ENCODE results near the gene PATZ1. TPM values are rescaled to one million over a fixed set of nuclear protein-coding genes. Genes with fewer than 3 reads are reported as not detected.

PATZ1 gene
- total and polyA plus RNA-seq, 2 of the 4 experiments (the other 2 are of a cell fraction), result 6.5 to 10.5 TPM

DNA sequence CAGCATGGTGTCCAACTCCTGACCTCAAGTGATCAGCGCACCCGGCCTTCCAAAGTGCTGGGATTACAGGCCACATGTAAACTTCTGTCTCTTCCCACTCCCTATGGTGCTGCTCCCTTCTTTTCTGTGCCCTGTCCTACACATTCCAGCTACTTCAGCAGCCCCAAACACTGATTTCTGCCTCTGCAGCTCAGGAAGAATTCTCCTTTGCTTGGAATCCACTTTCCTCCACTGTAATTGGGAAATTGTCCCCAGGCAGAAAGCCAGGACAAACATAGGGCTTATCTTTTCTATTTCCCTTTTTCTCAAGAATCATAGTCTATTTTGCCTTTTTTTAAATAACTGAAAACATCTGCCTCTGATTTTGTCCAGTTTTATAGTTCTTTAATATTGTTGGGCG is 32.0 kb upstream of the PATZ1 start:
- ChIA-PET POLR2A (ENCODE audit: unreplicated experiment) (no interaction called here), CTCF (no interaction called here)
- TF ChIP-seq CHD1 (IDR thresholded peaks at IDR 0.05; ENCODE audit: low read depth, low read length) (no peak), FOS (IDR thresholded peaks at IDR 0.05; ENCODE audit: low read depth, low read length) (no peak), MXI1 (IDR thresholded peaks at IDR 0.05; ENCODE audit: borderline replicate concordance, low read depth, low read length) (no peak), POLR2A (IDR thresholded peaks at IDR 0.05; ENCODE audit: low read depth, low read length) (no peak), BHLHE40 (IDR thresholded peaks at IDR 0.05; ENCODE audit: low read depth, low read length) (no peak), RCOR1 (IDR thresholded peaks at IDR 0.05; ENCODE audit: insufficient replicate concordance, low read length) (no peak)
- TF ChIP-seq, protein P1, sequence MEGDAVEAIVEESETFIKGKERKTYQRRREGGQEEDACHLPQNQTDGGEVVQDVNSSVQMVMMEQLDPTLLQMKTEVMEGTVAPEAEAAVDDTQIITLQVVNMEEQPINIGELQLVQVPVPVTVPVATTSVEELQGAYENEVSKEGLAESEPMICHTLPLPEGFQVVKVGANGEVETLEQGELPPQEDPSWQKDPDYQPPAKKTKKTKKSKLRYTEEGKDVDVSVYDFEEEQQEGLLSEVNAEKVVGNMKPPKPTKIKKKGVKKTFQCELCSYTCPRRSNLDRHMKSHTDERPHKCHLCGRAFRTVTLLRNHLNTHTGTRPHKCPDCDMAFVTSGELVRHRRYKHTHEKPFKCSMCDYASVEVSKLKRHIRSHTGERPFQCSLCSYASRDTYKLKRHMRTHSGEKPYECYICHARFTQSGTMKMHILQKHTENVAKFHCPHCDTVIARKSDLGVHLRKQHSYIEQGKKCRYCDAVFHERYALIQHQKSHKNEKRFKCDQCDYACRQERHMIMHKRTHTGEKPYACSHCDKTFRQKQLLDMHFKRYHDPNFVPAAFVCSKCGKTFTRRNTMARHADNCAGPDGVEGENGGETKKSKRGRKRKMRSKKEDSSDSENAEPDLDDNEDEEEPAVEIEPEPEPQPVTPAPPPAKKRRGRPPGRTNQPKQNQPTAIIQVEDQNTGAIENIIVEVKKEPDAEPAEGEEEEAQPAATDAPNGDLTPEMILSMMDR (conservative IDR thresholded peaks at IDR 0.05; ENCODE audit: low read depth, low read length), result no peak
- no peaks in the 10 kb centered on the region for H3K9me1 ChIP-seq (ENCODE audit: insufficient read depth, low read length)
- intact Hi-C loops (cut with micrococcal nuclease), result no loop called here
- no peak overlapping the region for H4K5ac ChIP-seq (ENCODE audit: low read depth, low read length)
- ATAC-seq (ENCODE audit: low read depth) (peak; percentile 76), DNase-seq (peak; percentile 31)
- H3K27me3 ChIP-seq (ENCODE audit: control insufficient read depth, insufficient read depth, low read length), result peaks cover 2% of the 10 kb centered on the region
- H3K4me3 ChIP-seq (ENCODE audit: insufficient read depth, low read depth, low read length), result no peak overlapping the region
- no peak overlapping the region for H3K4ac ChIP-seq (ENCODE audit: low read depth, low read length)
- H4K91ac ChIP-seq (ENCODE audit: insufficient read depth, low read depth, low read length), result no peak overlapping the region
- no peak overlapping the region for H3K14ac ChIP-seq (replicated peaks; ENCODE audit: low read depth, low read length)
- no peaks in the 10 kb centered on the region for H4K20me1 ChIP-seq (ENCODE audit: insufficient read depth, low read length)
- dilution Hi-C loops (cut with HindIII; ENCODE audit: low sequenced_read_pairs, unreplicated experiment), result no loop called here
- H2BK5ac ChIP-seq (ENCODE audit: low read depth, low read length, poor library complexity, severe bottlenecking), result no peak overlapping the region
- no CpG with 5 or more reads among the region's 3 CpGs for WGBS, 2 experiments (ENCODE audit: extremely low coverage in 2 of 2, insufficient read length in 1 of 2)
- no peak overlapping the region for H3K23ac ChIP-seq (ENCODE audit: low read depth, low read length)
- H3K9me3 ChIP-seq (ENCODE audit: control insufficient read depth, insufficient read depth, low read length), result no peaks in the 10 kb centered on the region
- H2AFZ ChIP-seq (replicated peaks; ENCODE audit: low read length, poor library complexity), result no peak overlapping the region
- no peak overlapping the region for H3K27ac ChIP-seq (ENCODE audit: insufficient read depth, low read length)
- no peak overlapping the region for H4K8ac ChIP-seq (ENCODE audit: low read depth in 2 of 2, low read length in 2 of 2)
- H3K4me2 ChIP-seq (ENCODE audit: low read depth, low read length), result no peak overlapping the region; the same call in 1 of the 2 replicates
- no peak overlapping the region for H2AK5ac ChIP-seq (ENCODE audit: low read depth, low read length)
- H3K56ac ChIP-seq (ENCODE audit: extremely low read depth, insufficient read depth, low read length), result no peak overlapping the region
- no peak overlapping the region for H2BK15ac ChIP-seq (ENCODE audit: low read depth, low read length)
- no peak overlapping the region for H3K9ac ChIP-seq (ENCODE audit: low read depth, low read length)
- no peaks in the 10 kb centered on the region for H3K79me1 ChIP-seq (ENCODE audit: low read depth in 1 of 2, low read length in 2 of 2)
- no peak overlapping the region for H3K18ac ChIP-seq (ENCODE audit: low read depth, low read length)
- no peaks in the 10 kb centered on the region for H3K4me1 ChIP-seq (ENCODE audit: control insufficient read depth, insufficient read depth, low read length)
- no peak overlapping the region for H2BK20ac ChIP-seq (ENCODE audit: low read depth, low read length)
- no TSS peak for BruUV-seq (replicated peaks)
- no peak overlapping the region for H2BK120ac ChIP-seq (ENCODE audit: low read depth, low read length)
- H2AK9ac ChIP-seq (replicated peaks; ENCODE audit: low read depth, low read length, poor library complexity), result peak overlapping the region; percentile 22
- in situ Hi-C loops (cut with MboI; ENCODE audit: low sequenced_read_pairs), result no loop called here
- H3K36me3 ChIP-seq (ENCODE audit: control insufficient read depth, insufficient read depth, low read length), result no peaks in the 10 kb centered on the region

Data from IMR-90 (cell line).